NT2/D1 (cell line): Measurements from ENCODE around the gene CEP85L.

Experiments
- DNase-seq: peaks from one replicate; pipeline ENCODE4 v3.0.0-alpha.2; 2011; ENCODE audit warnings: low read depth, low spot score
- H3K27me3 ChIP-seq: 2 replicates; pipeline ENCODE4 v1.6.0; 2011; ENCODE audit warnings: mild to moderate bottlenecking; ENCODE audit not compliant: insufficient read length, insufficient read depth
- H3K36me3 ChIP-seq: 2 replicates; pipeline ENCODE4 v1.6.1; 2011; ENCODE audit warnings: mild to moderate bottlenecking, low read length, mixed read lengths; ENCODE audit not compliant: insufficient read depth, insufficient read length
- H3K4me1 ChIP-seq: 2 replicates; pipeline ENCODE4 v1.5.1; 2011; ENCODE audit not compliant: insufficient read depth, insufficient read length
- H3K4me3 ChIP-seq: 2 replicates; pipeline ENCODE4 v1.5.1; 2011; ENCODE audit warnings: low read depth; ENCODE audit not compliant: insufficient read length
- H3K9ac ChIP-seq: 2 replicates; pipeline ENCODE4 v1.6.0; 2011; ENCODE audit warnings: low read depth; ENCODE audit not compliant: insufficient read length
- H3K9me3 ChIP-seq: 2 replicates; pipeline ENCODE4 v1.5.1; 2011; ENCODE audit warnings: mild to moderate bottlenecking, low read length; ENCODE audit not compliant: insufficient read depth
- SUZ12 ChIP-seq: IDR thresholded peaks from 2 replicates; pipeline ENCODE4 v1.6.1; 2011; ENCODE audit not compliant: insufficient read length, insufficient read depth; ENCODE audit errors: extremely low read depth
- YY1 ChIP-seq: IDR thresholded peaks from 2 replicates; pipeline ENCODE4 v1.6.1; 2011; ENCODE audit not compliant: insufficient read length, insufficient read depth
- ZNF274 ChIP-seq: IDR thresholded peaks from 2 replicates; pipeline ENCODE4 v1.6.1; 2011; ENCODE audit warnings: mild to moderate bottlenecking, low read depth, low read length

Gene CEP85L

GRCh38 chr6:118668761-118669385 is 17.5 kb upstream of the CEP85L start:
- Histone ChIP-seq H3K4me1 (no peaks in the 10 kb centered on the region), H3K9me3 (no peaks in the 10 kb centered on the region), H3K36me3 (no peaks in the 10 kb centered on the region), H3K9ac (no peak overlapping the region), H3K4me3 (no peak overlapping the region), H3K27me3 (no peaks in the 10 kb centered on the region)
- TF ChIP-seq ZNF274 (no peak), YY1 (no peak), SUZ12 (no peak)
- no peak for DNase-seq

GRCh38 chr6:118667988-118668387 is 16.6 kb upstream of the CEP85L start:
- Histone ChIP-seq H3K4me1 (no peaks in the 10 kb centered on the region), H3K9me3 (no peaks in the 10 kb centered on the region), H3K36me3 (no peaks in the 10 kb centered on the region), H3K27me3 (no peaks in the 10 kb centered on the region), H3K4me3 (no peak overlapping the region), H3K9ac (no peak overlapping the region)
- DNase-seq, result no peak
- TF ChIP-seq YY1 (no peak), ZNF274 (no peak), SUZ12 (no peak)

- no peaks in the 10 kb centered on the region for H3K27me3 ChIP-seq
- no peaks in the 10 kb centered on the region for H3K36me3 ChIP-seq
- DNase-seq, result no peak
- no peak overlapping the region for H3K4me3 ChIP-seq
- no peak overlapping the region for H3K9ac ChIP-seq
- H3K9me3 ChIP-seq, result no peaks in the 10 kb centered on the region
- H3K4me1 ChIP-seq, result no peaks in the 10 kb centered on the region
- no peak for TF ChIP-seq ZNF274
- no peak for TF ChIP-seq SUZ12
- TF ChIP-seq YY1, result no peak
Measured at GRCh38 chr6:118665011-118665410, 13.6 kb upstream of the CEP85L start.

- no peak overlapping the region for H3K4me3 ChIP-seq
- no peak overlapping the region for H3K9ac ChIP-seq
Measured at GRCh38 chr6:118663993-118664985, 12.9 kb upstream of the CEP85L start.

GRCh38 chr6:118661831-118662230 is 10.4 kb upstream of the CEP85L start:
- Histone ChIP-seq H3K9ac (no peak overlapping the region), H3K4me1 (no peaks in the 10 kb centered on the region), H3K36me3 (no peaks in the 10 kb centered on the region), H3K27me3 (no peaks in the 10 kb centered on the region), H3K4me3 (no peak overlapping the region), H3K9me3 (no peaks in the 10 kb centered on the region)
- TF ChIP-seq SUZ12 (no peak), ZNF274 (no peak), YY1 (no peak)
- DNase-seq, result no peak

More at GRCh38 chr6:118663993-118664985, 12.9 kb upstream of the CEP85L start:
- H3K27me3 ChIP-seq, result no peaks in the 10 kb centered on the region
- H3K9me3 ChIP-seq, result no peaks in the 10 kb centered on the region
- no peak for TF ChIP-seq ZNF274
- TF ChIP-seq YY1, result no peak
- TF ChIP-seq SUZ12, result no peak
- no peaks in the 10 kb centered on the region for H3K4me1 ChIP-seq
- no peaks in the 10 kb centered on the region for H3K36me3 ChIP-seq
- no peak for DNase-seq

GRCh38 chr6:118660218-118660569 is 8.8 kb upstream of the CEP85L start:
- no peak for DNase-seq
- H3K4me3 ChIP-seq, result no peak overlapping the region
- H3K9me3 ChIP-seq, result no peaks in the 10 kb centered on the region
- H3K4me1 ChIP-seq, result no peaks in the 10 kb centered on the region
- no peak for TF ChIP-seq ZNF274
- TF ChIP-seq SUZ12, result no peak
- no peak for TF ChIP-seq YY1
- H3K36me3 ChIP-seq, result no peaks in the 10 kb centered on the region
- H3K9ac ChIP-seq, result no peak overlapping the region
- H3K27me3 ChIP-seq, result no peaks in the 10 kb centered on the region
